Raji (cell line): ENCODE measurements around the gene INPP1.

ENCODE experiments used
- POLR2A ChIP-seq: IDR thresholded peaks from 2 replicates; pipeline ENCODE4 v1.6.1; 2011; ENCODE audit warnings: low read depth, low read length, control low read depth; ENCODE audit not compliant: insufficient read depth

Gene INPP1

DNA sequence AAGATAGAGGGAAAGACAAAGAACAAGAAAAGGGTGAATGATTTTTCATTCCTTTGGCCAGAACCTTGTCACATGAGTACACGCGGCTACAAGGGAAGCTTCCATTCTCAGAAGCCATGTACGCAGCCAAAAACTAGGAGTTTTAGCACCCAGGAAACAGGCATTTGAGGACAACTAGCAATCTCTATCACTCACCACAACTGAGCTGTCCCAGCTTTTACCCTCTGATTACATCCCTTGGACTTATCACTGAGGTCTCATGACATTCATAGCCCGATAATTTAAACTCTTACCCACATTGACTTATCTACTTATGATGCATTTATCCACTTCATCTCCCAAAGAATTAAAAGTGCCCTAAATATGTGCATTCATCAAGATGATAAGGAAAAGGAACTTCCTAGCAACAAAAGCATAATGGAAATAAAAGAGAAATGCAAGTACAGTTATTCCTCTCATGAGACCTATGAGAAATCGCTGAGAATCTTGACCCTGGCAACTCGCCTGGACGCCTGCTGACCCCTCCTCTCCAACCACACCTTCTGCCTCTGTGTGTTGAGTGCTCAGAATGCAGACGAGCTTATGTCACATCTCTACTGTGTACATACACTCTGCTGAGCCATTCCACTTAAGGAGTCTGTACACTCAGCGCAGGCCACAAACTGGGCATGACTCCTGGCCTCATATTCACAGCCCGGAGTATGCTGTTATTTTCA is 36.0 kb downstream of the INPP1 start:
- TF ChIP-seq POLR2A, result no peak

- no peak for TF ChIP-seq POLR2A
Observed at GRCh38 chr2:190380962-190381412, 37.6 kb downstream of the INPP1 start.

GRCh38 chr2:190382851-190383250 is 39.5 kb downstream of the INPP1 start:
- no peak for TF ChIP-seq POLR2A

- no peak for TF ChIP-seq POLR2A
Observed at GRCh38 chr2:190387422-190387821, 44.0 kb downstream of the INPP1 start.

GRCh38 chr2:190396271-190396670 is 52.9 kb downstream of the INPP1 start:
- no peak for TF ChIP-seq POLR2A

DNA sequence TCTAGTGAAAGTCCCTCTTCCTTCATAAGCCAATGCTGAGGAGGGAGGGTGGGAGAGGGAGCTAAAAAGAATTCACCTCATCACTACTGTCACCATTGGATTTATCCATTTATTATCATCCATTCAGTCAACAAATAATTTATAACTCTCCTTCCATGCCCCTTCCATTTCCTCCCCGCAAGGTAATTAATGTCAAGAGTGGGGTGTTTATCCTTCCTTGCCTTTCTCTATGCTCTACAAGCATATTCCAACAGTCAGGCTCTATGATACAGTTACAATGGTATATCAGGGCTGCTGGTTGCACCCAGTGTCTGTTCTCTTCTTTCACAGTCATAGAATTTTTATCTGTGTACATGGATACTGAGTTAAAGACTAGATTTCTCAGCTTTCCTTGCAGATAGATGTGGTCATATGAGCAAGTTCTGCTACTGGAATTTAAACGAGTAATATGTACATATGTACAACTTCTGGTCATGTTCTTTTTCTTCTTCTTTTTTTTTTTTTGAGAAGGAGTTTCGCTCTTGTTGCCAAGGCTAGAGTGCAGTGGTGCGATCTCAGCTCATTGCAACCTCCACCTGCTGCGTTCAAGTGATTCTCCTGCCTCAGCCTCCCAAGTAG is 59.7 kb downstream of the INPP1 start:
- no peak for TF ChIP-seq POLR2A

- no peak for TF ChIP-seq POLR2A
Observed at GRCh38 chr2:190404487-190404886, 61.1 kb downstream of the INPP1 start.

- no peak for TF ChIP-seq POLR2A
Observed at GRCh38 chr2:190405070-190405469, 61.7 kb downstream of the INPP1 start.

DNA sequence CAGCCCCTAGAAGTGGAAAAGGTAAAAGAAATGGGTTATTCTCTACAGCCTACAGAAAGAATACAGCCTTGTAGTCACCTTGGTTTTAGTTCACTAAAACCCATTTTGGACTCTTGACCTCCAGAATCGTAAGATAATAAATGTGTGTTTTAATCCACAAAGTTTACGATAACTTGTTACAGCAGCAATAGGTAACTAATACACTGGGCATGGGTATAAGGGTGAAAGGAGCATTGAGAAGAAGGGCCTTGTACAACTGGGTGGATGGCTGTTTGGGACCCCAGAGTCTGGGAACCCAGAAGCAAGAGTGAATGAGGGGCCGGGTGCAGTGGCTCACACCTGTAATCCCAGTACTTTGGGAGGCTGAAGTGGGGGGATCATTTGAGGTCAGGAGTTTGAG is 62.6 kb downstream of the INPP1 start:
- no peak for TF ChIP-seq POLR2A

GRCh38 chr2:190406805-190407204 is 63.4 kb downstream of the INPP1 start:
- TF ChIP-seq POLR2A, result no peak

DNA sequence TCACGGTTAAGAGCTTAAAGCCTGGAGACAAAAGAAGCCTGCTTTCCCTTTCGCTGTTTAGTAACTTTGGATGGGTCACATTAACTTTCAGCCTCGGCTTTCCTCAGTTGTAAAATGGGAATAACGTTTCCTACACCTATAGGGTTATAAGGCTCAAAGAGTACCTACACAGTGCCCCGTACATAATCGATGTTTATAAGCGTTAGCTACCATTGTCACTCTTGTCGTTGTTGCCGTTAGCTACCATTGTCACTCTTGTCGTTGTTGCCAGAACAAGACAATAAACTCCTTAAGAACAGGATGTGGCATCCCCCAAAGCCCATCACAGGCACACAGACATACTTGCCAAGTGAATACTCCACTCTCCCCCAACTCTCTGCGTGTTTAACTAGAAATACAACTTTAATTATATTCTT is 63.9 kb downstream of the INPP1 start:
- no peak for TF ChIP-seq POLR2A

- peak; percentile 42; the same call in 1 of the 2 replicates for TF ChIP-seq POLR2A
Observed at GRCh38 chr2:190407662-190408537, 64.5 kb downstream of the INPP1 start, which contains the start of gene MFSD6. MFSD6 (plus strand) TSS chr2:190408355; CDS start chr2:190436030, 27,675 bp downstream.

- peak; percentile 48 for TF ChIP-seq POLR2A
Observed at GRCh38 chr2:190408538-190409271, 65.3 kb downstream of the INPP1 start.

- no peak for TF ChIP-seq POLR2A
Observed at GRCh38 chr2:190409616-190410015, 66.2 kb downstream of the INPP1 start.

- no peak for TF ChIP-seq POLR2A
Observed at GRCh38 chr2:190410166-190410565, 66.8 kb downstream of the INPP1 start.
